ENCODE data around the gene NHSL2.

DNA sequence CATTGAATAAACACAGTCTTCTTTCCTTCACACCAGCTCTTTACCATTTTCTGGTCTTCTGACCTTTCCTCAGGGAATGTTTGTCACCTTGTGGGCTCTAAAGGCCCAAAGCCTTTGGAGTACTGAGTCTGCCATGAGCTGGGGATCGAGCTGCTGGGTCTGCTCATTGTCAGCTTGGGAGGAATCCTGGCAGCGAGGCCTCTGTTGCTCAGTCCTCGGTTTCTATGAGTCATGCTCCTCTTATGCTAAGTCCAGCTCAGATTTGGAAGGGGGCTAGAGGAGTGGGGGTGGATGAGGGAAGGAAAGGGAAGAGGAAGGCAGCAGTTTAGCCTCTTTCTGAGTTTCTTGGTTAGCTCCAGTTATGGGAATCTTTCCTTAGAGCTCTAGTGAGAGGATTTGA, 31.1 kb downstream of the NHSL2 start:
- TF ChIP-seq TAF1 (IDR thresholded peaks at IDR 0.05; ENCODE audit: borderline replicate concordance, low read depth, low read length) (no peak), POLR2AphosphoS5 (IDR thresholded peaks at IDR 0.05; ENCODE audit: low read depth, low read length) (no peak), POLR2A (IDR thresholded peaks at IDR 0.05; ENCODE audit: low read depth, low read length) (no peak)
